Liver (tissue), 2 donors: Measurements from ENCODE around the gene SLC35B1.
"Not testable (repeated sequence)": the region's sequence is repeated elsewhere in the genome, so short reads cannot be mapped to it uniquely, and the experiment has no call there.

ENCODE experiments used
- EGR1 ChIP-seq, 2 donors: IDR thresholded peaks; 2 replicates each; pipeline ENCODE4 v1.6.1; 2016 to 2018; ENCODE audit warnings: antibody characterized with exemption in 2 of 2, low read depth in 2 of 2
- HNF4A ChIP-seq, 2 donors: conservative IDR thresholded peaks; 2 replicates each; pipeline ENCODE4 v1.6.1; 2016; ENCODE audit warnings: antibody characterized with exemption in 2 of 2, mild to moderate bottlenecking in 2 of 2
- RAD21 ChIP-seq, 2 donors: IDR thresholded peaks; 2 replicates each; pipeline ENCODE4 v1.6.1; 2016; ENCODE audit warnings: antibody characterized with exemption in 2 of 2, mild to moderate bottlenecking in 2 of 2
- SP1 ChIP-seq: IDR thresholded peaks from 2 replicates; pipeline ENCODE4 v1.6.1; 2018; ENCODE audit warnings: antibody characterized with exemption, mild to moderate bottlenecking
- TF ChIP-seq, protein P1 (sequence below): IDR thresholded peaks from 2 replicates; pipeline ENCODE4 v1.6.1; 2016; ENCODE audit warnings: antibody characterized with exemption, mild to moderate bottlenecking
- donor health status: healthy.

DNA sequence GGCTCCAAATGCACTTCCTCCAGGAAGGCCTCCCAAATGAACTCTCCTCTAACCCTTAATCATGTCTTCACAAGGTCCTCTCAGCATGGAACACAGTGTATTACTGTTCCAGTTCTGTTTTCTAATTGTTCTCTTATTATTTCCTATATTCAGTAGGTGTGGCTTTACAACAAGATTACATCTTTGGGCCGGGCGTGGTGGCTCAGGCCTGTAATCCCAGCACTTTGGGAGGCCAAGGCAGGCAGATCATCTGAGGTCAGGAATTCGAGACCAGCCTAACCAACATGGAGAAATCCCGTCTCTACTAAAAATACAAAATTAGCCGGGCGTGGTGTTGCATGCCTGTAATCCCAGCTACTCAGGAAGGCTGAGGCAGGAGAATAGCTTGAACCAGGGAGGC lies 34.1 kb downstream of the SLC35B1 start:
- TF ChIP-seq HNF4A (conservative IDR thresholded peaks at IDR 0.05); RAD21 (IDR thresholded peaks at IDR 0.05); SP1; EGR1 (IDR thresholded peaks at IDR 0.05; ENCODE audit: low read depth in 2 of 2): not testable (repeated sequence)
- TF ChIP-seq, protein P1, sequence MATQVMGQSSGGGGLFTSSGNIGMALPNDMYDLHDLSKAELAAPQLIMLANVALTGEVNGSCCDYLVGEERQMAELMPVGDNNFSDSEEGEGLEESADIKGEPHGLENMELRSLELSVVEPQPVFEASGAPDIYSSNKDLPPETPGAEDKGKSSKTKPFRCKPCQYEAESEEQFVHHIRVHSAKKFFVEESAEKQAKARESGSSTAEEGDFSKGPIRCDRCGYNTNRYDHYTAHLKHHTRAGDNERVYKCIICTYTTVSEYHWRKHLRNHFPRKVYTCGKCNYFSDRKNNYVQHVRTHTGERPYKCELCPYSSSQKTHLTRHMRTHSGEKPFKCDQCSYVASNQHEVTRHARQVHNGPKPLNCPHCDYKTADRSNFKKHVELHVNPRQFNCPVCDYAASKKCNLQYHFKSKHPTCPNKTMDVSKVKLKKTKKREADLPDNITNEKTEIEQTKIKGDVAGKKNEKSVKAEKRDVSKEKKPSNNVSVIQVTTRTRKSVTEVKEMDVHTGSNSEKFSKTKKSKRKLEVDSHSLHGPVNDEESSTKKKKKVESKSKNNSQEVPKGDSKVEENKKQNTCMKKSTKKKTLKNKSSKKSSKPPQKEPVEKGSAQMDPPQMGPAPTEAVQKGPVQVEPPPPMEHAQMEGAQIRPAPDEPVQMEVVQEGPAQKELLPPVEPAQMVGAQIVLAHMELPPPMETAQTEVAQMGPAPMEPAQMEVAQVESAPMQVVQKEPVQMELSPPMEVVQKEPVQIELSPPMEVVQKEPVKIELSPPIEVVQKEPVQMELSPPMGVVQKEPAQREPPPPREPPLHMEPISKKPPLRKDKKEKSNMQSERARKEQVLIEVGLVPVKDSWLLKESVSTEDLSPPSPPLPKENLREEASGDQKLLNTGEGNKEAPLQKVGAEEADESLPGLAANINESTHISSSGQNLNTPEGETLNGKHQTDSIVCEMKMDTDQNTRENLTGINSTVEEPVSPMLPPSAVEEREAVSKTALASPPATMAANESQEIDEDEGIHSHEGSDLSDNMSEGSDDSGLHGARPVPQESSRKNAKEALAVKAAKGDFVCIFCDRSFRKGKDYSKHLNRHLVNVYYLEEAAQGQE, result not testable (repeated sequence)
